Measurements from ENCODE around the gene MAPT.

Gene MAPT

GRCh38 chr17:46028981-46029565 lies 134.7 kb downstream of the MAPT start:
- Mint-ChIP-seq H3K27ac (peak overlapping the region in 2 of 3 experiments; percentile 3 to 30), H3K4me1 (peaks cover 20% of the 10 kb centered on the region), H3K9me3 (no peaks in the 10 kb centered on the region), H3K4me3 (no peak overlapping the region), H3K36me3 (ENCODE audit: low read depth) (peaks cover 75% of the 10 kb centered on the region), H3K27me3 (ENCODE audit: low read depth) (no peaks in the 10 kb centered on the region)
- no peak for TF ChIP-seq CTCF (IDR thresholded peaks at IDR 0.05; ENCODE audit: unreplicated experiment in 3 of 3)

GRCh38 chr17:46029627-46030026 lies 135.3 kb downstream of the MAPT start:
- Mint-ChIP-seq H3K36me3 (ENCODE audit: low read depth) (peaks cover 80% of the 10 kb centered on the region), H3K9me3 (no peaks in the 10 kb centered on the region), H3K27ac (peak overlapping the region in 1 of 3 experiments; percentile 30), H3K4me3 (no peak overlapping the region), H3K27me3 (ENCODE audit: low read depth) (no peaks in the 10 kb centered on the region), H3K4me1 (peaks cover 20% of the 10 kb centered on the region)
- TF ChIP-seq CTCF (IDR thresholded peaks at IDR 0.05; ENCODE audit: unreplicated experiment in 3 of 3), result no peak

GRCh38 chr17:46030752-46031151 lies 136.4 kb downstream of the MAPT start:
- TF ChIP-seq CTCF (IDR thresholded peaks at IDR 0.05; ENCODE audit: unreplicated experiment in 3 of 3), result no peak
- Mint-ChIP-seq H3K36me3 (ENCODE audit: low read depth) (peaks cover 85% of the 10 kb centered on the region), H3K9me3 (no peaks in the 10 kb centered on the region)

GRCh38 chr17:46031440-46031839 lies 137.1 kb downstream of the MAPT start:
- Mint-ChIP-seq H3K9me3 (no peaks in the 10 kb centered on the region), H3K27me3 (ENCODE audit: low read depth) (no peaks in the 10 kb centered on the region), H3K27ac (no peak overlapping the region), H3K4me1 (peaks cover 20% of the 10 kb centered on the region), H3K4me3 (no peak overlapping the region), H3K36me3 (ENCODE audit: low read depth) (peaks cover 88% of the 10 kb centered on the region)
- no peak for TF ChIP-seq CTCF (IDR thresholded peaks at IDR 0.05; ENCODE audit: unreplicated experiment in 3 of 3)

More at GRCh38 chr17:46030752-46031151, 136.4 kb downstream of the MAPT start:
- Mint-ChIP-seq H3K4me3 (no peak overlapping the region), H3K27me3 (ENCODE audit: low read depth) (no peaks in the 10 kb centered on the region), H3K4me1 (peaks cover 20% of the 10 kb centered on the region), H3K27ac (no peak overlapping the region)

GRCh38 chr17:46031920-46032319 lies 137.6 kb downstream of the MAPT start:
- H3K4me3 Mint-ChIP-seq, result no peak overlapping the region
- no peak overlapping the region for H3K27ac Mint-ChIP-seq
- H3K36me3 Mint-ChIP-seq (ENCODE audit: low read depth), result peaks cover 90% of the 10 kb centered on the region
- TF ChIP-seq CTCF (IDR thresholded peaks at IDR 0.05; ENCODE audit: unreplicated experiment in 3 of 3), result no peak
- no peaks in the 10 kb centered on the region for H3K27me3 Mint-ChIP-seq (ENCODE audit: low read depth)
- peaks cover 20% of the 10 kb centered on the region for H3K4me1 Mint-ChIP-seq
- no peaks in the 10 kb centered on the region for H3K9me3 Mint-ChIP-seq

- peaks cover 17% of the 10 kb centered on the region for H3K4me1 Mint-ChIP-seq
- no peaks in the 10 kb centered on the region for H3K27me3 Mint-ChIP-seq (ENCODE audit: low read depth)
- H3K9me3 Mint-ChIP-seq, result no peaks in the 10 kb centered on the region
- H3K36me3 Mint-ChIP-seq (ENCODE audit: low read depth), result peaks cover 89% of the 10 kb centered on the region
- no peak for TF ChIP-seq CTCF (IDR thresholded peaks at IDR 0.05; ENCODE audit: unreplicated experiment in 3 of 3)
- no peak overlapping the region for H3K4me3 Mint-ChIP-seq
- no peak overlapping the region for H3K27ac Mint-ChIP-seq
Measured at GRCh38 chr17:46032909-46033308, 138.6 kb downstream of the MAPT start.
